ENCODE data around the gene TSC2.

- no peak for TF ChIP-seq PHF8 (IDR thresholded peaks at IDR 0.05; ENCODE audit: borderline replicate concordance, low read length)
- TF ChIP-seq ARID4B (CRISPR knock-in tag; IDR thresholded peaks at IDR 0.05) = no peak
- no peak for TF ChIP-seq CTCF (IDR thresholded peaks at IDR 0.05 in 2 of 3, conservative IDR thresholded peaks at IDR 0.05 in 1 of 3; ENCODE audit: insufficient read depth in 2 of 3, low read depth in 1 of 3, low read length in 3 of 3)
- TF ChIP-seq ZKSCAN8 (CRISPR knock-in tag; IDR thresholded peaks at IDR 0.05) = no peak
- TF ChIP-seq POLR2A (conservative IDR thresholded peaks at IDR 0.05) = no peak
- no peak for TF ChIP-seq ELF4 (CRISPR knock-in tag; IDR thresholded peaks at IDR 0.05)
- TF ChIP-seq ZFP30 (CRISPR knock-in tag; IDR thresholded peaks at IDR 0.05; ENCODE audit: borderline replicate concordance) = no peak
These were observed 38.4 kb downstream of the TSC2 start for GRCh38 chr16:2086106-2086742.

Measured in K562 (cell line).